DND-41 (cell line): Measurements from ENCODE around the gene SEMA4G.

Experiments
- EZH2 ChIP-seq: IDR thresholded peaks from 3 replicates; pipeline ENCODE4 v1.6.1; 2012; ENCODE audit warnings: borderline replicate concordance, low read depth, mild to moderate bottlenecking, moderate library complexity, low read length, inconsistent platforms; ENCODE audit not compliant: severe bottlenecking
- TF ChIP-seq, protein P1 (sequence below): IDR thresholded peaks from 2 replicates; pipeline ENCODE4 v1.5.1; 2012; ENCODE audit warnings: borderline replicate concordance, low read length, moderate library complexity, mild to moderate bottlenecking; ENCODE audit not compliant: poor library complexity, severe bottlenecking; ENCODE audit errors: extremely low read depth

DNA sequence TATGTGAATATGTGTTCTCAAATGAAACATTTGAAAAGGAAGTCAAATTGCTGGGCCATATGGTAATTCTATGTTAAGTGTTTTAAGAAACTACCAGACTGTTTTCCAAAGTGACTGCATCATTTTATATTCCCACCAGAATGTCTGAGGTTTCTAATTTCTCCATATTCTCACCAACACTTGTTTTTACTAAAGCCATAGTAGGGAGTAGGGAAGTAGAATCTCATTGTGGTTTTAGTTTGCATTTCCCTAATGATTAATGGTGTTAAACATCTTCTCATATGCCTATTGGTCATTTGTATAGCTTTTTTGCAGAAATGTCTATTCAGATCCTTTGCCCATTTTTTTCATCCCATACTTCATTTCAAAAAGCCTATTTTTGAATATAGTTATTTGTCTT, 9.1 kb upstream of the SEMA4G start:
- TF ChIP-seq, protein P1, sequence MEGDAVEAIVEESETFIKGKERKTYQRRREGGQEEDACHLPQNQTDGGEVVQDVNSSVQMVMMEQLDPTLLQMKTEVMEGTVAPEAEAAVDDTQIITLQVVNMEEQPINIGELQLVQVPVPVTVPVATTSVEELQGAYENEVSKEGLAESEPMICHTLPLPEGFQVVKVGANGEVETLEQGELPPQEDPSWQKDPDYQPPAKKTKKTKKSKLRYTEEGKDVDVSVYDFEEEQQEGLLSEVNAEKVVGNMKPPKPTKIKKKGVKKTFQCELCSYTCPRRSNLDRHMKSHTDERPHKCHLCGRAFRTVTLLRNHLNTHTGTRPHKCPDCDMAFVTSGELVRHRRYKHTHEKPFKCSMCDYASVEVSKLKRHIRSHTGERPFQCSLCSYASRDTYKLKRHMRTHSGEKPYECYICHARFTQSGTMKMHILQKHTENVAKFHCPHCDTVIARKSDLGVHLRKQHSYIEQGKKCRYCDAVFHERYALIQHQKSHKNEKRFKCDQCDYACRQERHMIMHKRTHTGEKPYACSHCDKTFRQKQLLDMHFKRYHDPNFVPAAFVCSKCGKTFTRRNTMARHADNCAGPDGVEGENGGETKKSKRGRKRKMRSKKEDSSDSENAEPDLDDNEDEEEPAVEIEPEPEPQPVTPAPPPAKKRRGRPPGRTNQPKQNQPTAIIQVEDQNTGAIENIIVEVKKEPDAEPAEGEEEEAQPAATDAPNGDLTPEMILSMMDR, result no peak
- no peak for TF ChIP-seq EZH2
